ENCODE measurements around the gene CEMP1.

The CEMP1 gene

DNA sequence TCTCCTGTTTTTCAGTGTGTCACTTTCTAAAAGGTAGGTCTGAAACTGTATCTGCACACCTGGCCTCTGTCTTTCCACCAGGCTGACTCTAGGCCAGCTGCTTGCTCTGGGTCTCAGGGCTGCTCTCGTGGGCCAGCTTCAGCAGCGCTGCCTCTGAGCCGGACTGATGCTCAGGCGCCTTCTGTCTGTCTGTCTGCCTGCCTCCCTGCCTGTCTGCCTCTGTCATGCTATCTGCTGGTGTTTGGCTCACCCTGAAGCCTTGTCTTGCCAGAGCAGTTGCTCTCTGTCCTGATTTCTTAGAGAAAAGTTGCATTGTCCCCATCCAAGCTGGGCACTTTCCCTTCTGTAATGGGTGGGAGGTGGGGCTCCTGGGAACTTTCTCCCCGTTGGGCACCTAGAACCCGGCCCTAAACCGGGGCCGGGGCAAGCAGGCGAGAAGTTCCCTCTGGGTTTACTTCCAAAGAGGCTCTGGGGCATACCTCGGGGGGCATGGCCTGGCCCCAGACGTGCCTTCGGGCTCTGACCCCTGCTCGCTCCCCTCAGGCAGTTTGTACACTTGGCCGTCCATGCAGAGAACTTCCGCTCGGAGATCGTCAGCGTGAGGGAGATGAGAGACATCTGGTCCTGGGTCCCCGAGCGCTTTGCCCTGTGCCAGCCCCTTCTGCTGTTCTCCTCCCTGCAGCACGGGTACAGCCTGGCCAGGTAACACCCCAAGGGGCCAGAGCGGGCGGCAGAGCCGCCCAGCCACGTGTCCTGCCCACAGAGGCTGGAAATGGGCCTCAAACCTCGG lies 33.3 kb downstream of the CEMP1 start:
- DNase-seq (ENCODE audit: low read depth): no peak
- no peak overlapping the region for H3K4me3 ChIP-seq (ENCODE audit: low read depth, low read length)
- no peak for TF ChIP-seq CTCF (IDR thresholded peaks at IDR 0.05; ENCODE audit: low read depth, low read length, missing control alignments)

DNA sequence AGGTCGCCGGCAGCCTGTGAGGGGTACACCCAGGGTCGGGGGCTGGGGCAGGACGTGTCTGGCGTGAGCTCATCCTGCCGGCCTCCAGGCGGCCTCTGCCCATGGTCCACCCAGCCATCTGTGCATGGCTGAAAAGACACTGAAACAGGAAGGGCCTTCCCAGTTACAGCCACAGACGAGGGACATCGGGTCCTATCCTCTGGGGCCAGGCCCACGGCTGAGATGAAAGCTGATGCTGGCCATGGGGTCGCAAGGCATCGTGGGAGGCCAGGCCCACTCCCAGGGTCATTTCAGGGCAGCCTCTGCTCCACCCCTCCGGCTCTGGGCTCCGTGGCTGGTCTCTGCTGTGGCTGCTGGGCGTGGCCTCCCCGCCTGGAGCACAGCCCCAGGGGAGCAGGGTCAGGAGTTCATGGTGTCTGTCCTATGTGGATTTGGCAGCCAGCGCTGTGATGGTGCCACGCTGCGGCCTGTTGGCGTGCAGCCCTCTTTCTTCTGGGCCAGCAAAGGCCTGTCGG lies 34.0 kb downstream of the CEMP1 start:
- no peak for TF ChIP-seq CTCF (IDR thresholded peaks at IDR 0.05; ENCODE audit: low read depth, low read length, missing control alignments)
- DNase-seq (ENCODE audit: low read depth): no peak
- no peak overlapping the region for H3K4me3 ChIP-seq (ENCODE audit: low read depth, low read length)

- no peak for DNase-seq (ENCODE audit: low read depth)
Observed at GRCh38 chr16:2496223-2497115, 34.7 kb downstream of the CEMP1 start.

GRCh38 chr16:2495041-2495440 lies 36.2 kb downstream of the CEMP1 start:
- no peak for DNase-seq (ENCODE audit: low read depth)
- TF ChIP-seq CTCF (IDR thresholded peaks at IDR 0.05; ENCODE audit: low read depth, low read length, missing control alignments): no peak
- H3K4me3 ChIP-seq (ENCODE audit: low read depth, low read length): no peak overlapping the region

More at GRCh38 chr16:2496223-2497115, 34.7 kb downstream of the CEMP1 start:
- no peak overlapping the region for H3K4me3 ChIP-seq (ENCODE audit: low read depth, low read length)
- no peak for TF ChIP-seq CTCF (IDR thresholded peaks at IDR 0.05; ENCODE audit: low read depth, low read length, missing control alignments)

DNA sequence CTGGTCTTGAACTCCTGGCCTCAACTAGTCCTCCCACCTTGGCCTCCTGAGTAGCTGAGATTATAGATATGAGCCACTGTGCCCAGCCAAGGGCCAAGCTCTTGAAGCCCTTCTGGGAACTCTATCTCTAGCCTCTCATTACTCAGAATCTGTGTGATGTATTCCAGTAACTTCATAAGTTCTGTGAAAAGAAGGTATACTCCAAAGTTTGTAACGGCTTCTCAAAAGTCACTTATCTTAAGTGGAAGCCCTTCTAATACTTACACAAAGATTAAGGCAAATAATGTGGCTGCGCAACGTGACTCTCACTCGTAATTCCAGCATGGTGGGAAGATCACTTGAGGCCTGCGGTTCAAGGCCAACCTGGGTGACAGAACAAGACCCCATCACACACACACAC lies 36.6 kb downstream of the CEMP1 start:
- DNase-seq (ENCODE audit: low read depth): no peak
- TF ChIP-seq CTCF (IDR thresholded peaks at IDR 0.05; ENCODE audit: low read depth, low read length, missing control alignments): no peak
- no peak overlapping the region for H3K4me3 ChIP-seq (ENCODE audit: low read depth, low read length)

GRCh38 chr16:2493605-2494004 lies 37.6 kb downstream of the CEMP1 start:
- no peak for TF ChIP-seq CTCF (IDR thresholded peaks at IDR 0.05; ENCODE audit: low read depth, low read length, missing control alignments)
- no peak overlapping the region for H3K4me3 ChIP-seq (ENCODE audit: low read depth, low read length)
- no peak for DNase-seq (ENCODE audit: low read depth)

All from GM12864 (cell line).